A172 (cell line): Measurements from ENCODE around the gene USP35. TPM values are rescaled to one million over a fixed set of nuclear protein-coding genes. Genes with fewer than 3 reads are reported as not detected.

ENCODE experiments used
- total RNA-seq: library from RNA; depleted of rRNA; stranded (reverse); fragments of >200 nt; shearing (Covaris generic); gene quantifications from 2 replicates; pipeline ENCODE4 v1.2.3, GENCODE V29; 2014; rRNA removed

Gene USP35
- total RNA-seq, 1 experiment from 2014 or later: 5.8 TPM

Other genes with a start within 250 kb of the USP35 start
- 25.8 and 26.5 TPM in 2 replicates for gene INTS4, start 194.3 kb upstream of the USP35 start, total RNA-seq
- 0.09 TPM in 1 of 2 replicates, not detected in the other for gene KCTD14, start 165.6 kb upstream of the USP35 start, total RNA-seq
- gene THRSP, start 125.1 kb upstream of the USP35 start, total RNA-seq: not detected in 2 replicates
- 174 and 231 TPM in 2 replicates for gene NDUFC2, start 109.1 kb upstream of the USP35 start, total RNA-seq
- 82.7 and 164 TPM in 2 replicates for gene ALG8, start 49.3 kb upstream of the USP35 start, total RNA-seq
- 4.8 and 5.2 TPM in 2 replicates for gene KCTD21, start 293 bp upstream of the USP35 start, total RNA-seq
- gene GAB2, start 228.9 kb downstream of the USP35 start, total RNA-seq: 12.1 and 18.3 TPM in 2 replicates